Tibial nerve (tissue), 3 donors: ENCODE results near the gene CD274.

Experiments used
- POLR2A ChIP-seq, 2 donors: fragments of 450-650 bp; IDR thresholded peaks; one replicate each; pipeline ENCODE4 v1.6.1; 2017; ENCODE audit warnings: antibody characterized with exemption in 2 of 2, mild to moderate bottlenecking in 2 of 2, moderate library complexity in 2 of 2
- TF ChIP-seq, protein P1 (sequence below), 5 experiments: fragments of 200-600 bp in 3 of 5; fragments of 450-650 bp in 2 of 5; sonication (generic) in 3 of 5; IDR thresholded peaks; one replicate each; pipeline ENCODE4 v1.5.1; 2016 to 2019; ENCODE audit warnings: antibody characterized with exemption in 5 of 5, mild to moderate bottlenecking in 3 of 5, moderate library complexity in 2 of 5

DNA sequence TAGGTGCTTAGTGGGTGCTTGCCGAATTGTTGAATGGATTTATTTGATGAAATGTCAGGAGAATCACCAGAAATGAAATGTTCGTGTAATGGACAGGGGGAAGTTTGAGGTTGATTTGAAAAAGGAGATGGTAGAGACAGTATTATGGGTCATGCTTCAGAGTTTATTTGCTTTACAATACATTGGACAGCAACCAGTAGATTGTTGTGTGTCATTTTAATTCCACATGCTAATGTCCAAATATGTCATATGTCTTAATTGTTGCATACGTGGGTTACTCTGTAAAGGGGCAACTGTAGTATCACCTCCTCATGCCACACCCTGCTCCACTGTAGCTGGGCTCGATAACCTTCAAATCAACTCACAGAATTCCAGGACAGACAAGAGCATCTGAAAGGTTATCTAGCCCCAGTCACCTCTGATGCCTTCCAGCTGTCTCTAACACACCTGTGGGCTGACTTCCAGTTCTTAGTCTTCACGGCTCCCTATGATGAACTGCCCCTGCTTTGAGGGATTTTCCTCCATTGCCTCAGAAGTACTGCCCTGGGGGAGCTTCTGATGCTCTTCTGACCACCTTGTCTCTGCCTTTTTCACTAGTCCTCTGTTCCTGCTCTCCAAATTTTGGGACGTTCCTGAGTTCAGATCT lies 61.7 kb downstream of the CD274 start:
- TF ChIP-seq, protein P1, sequence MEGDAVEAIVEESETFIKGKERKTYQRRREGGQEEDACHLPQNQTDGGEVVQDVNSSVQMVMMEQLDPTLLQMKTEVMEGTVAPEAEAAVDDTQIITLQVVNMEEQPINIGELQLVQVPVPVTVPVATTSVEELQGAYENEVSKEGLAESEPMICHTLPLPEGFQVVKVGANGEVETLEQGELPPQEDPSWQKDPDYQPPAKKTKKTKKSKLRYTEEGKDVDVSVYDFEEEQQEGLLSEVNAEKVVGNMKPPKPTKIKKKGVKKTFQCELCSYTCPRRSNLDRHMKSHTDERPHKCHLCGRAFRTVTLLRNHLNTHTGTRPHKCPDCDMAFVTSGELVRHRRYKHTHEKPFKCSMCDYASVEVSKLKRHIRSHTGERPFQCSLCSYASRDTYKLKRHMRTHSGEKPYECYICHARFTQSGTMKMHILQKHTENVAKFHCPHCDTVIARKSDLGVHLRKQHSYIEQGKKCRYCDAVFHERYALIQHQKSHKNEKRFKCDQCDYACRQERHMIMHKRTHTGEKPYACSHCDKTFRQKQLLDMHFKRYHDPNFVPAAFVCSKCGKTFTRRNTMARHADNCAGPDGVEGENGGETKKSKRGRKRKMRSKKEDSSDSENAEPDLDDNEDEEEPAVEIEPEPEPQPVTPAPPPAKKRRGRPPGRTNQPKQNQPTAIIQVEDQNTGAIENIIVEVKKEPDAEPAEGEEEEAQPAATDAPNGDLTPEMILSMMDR (IDR thresholded peaks at IDR 0.05) = no peak
- no peak for TF ChIP-seq POLR2A (IDR thresholded peaks at IDR 0.05)
